Thyroid gland (tissue), 4 donors: ENCODE measurements around the gene CDPF1.

Experiments used
- CTCF ChIP-seq, 6 experiments: fragments of 200-600 bp in 3 of 6; fragments of 450-650 bp in 3 of 6; sonication (generic) in 3 of 6; IDR thresholded peaks; one replicate each; pipeline ENCODE4 v1.5.1; 2016 to 2019; ENCODE audit warnings: antibody characterized with exemption in 6 of 6, mild to moderate bottlenecking in 2 of 6, inconsistent platforms in 1 of 6, moderate library complexity in 1 of 6
- POLR2A ChIP-seq, 2 donors: fragments of 450-650 bp; IDR thresholded peaks; one replicate each; pipeline ENCODE4 v1.6.1; 2017; ENCODE audit warnings: antibody characterized with exemption in 2 of 2, mild to moderate bottlenecking in 2 of 2, moderate library complexity in 1 of 2

- no peak for TF ChIP-seq CTCF (IDR thresholded peaks at IDR 0.05)
- TF ChIP-seq POLR2A (IDR thresholded peaks at IDR 0.05): no peak
These were observed 3.9 kb downstream of the CDPF1 start for GRCh38 chr22:46246178-46246577.
